CD14-positive monocyte (primary cell): ENCODE results near the gene MIA2. TPM values are rescaled to one million over a fixed set of nuclear protein-coding genes. Genes with fewer than 3 reads are reported as not detected.

Experiments used
- DNase-seq, 3 donors: peaks; one replicate each; pipeline ENCODE4 v3.0.0-alpha.2; 2011 to 2022
- H2AFZ ChIP-seq: 2 replicates; pipeline ENCODE4 v1.6.0; 2012; ENCODE audit warnings: mild to moderate bottlenecking, low read depth, low read length, inconsistent platforms; ENCODE audit not compliant: insufficient read depth, poor library complexity, severe bottlenecking
- H3K27ac ChIP-seq, 2 donors: 1 replicate in 1 of 2; 2 replicates in 1 of 2; pipeline ENCODE4 v1.5.1; 2012 to 2013; ENCODE audit warnings: low read length in 2 of 2, control low read depth in 1 of 2, inconsistent platforms in 1 of 2, low read depth in 1 of 2, mild to moderate bottlenecking in 1 of 2
- H3K27me3 ChIP-seq, 2 donors: one replicate each; pipeline versions ENCODE4 v1.6.0 to v1.6.1; 2011 to 2013; ENCODE audit warnings: low read length in 2 of 2; ENCODE audit not compliant: control insufficient read depth in 2 of 2, insufficient read depth in 2 of 2
- H3K36me3 ChIP-seq, 2 donors: replicated peaks in 1 of 2; 1 replicate in 1 of 2; 2 replicates in 1 of 2; pipeline versions ENCODE4 v1.5.1 to v1.6.1; 2012 to 2013; ENCODE audit warnings: low read length in 2 of 2, control low read depth in 1 of 2, inconsistent platforms in 1 of 2, mild to moderate bottlenecking in 1 of 2; ENCODE audit not compliant: insufficient read depth in 2 of 2, control insufficient read depth in 1 of 2
- H3K4me1 ChIP-seq, 2 donors: 1 replicate in 1 of 2; 2 replicates in 1 of 2; pipeline versions ENCODE4 v1.5.1 to v1.6.1; 2012 to 2013; ENCODE audit warnings: low read length in 2 of 2, control low read depth in 1 of 2, inconsistent platforms in 1 of 2, mild to moderate bottlenecking in 1 of 2, moderate library complexity in 1 of 2; ENCODE audit not compliant: insufficient read depth in 2 of 2, control insufficient read depth in 1 of 2
- H3K4me2 ChIP-seq: replicated peaks from 2 replicates; pipeline ENCODE3; 2012; ENCODE audit warnings: low read length, moderate library complexity, mild to moderate bottlenecking; ENCODE audit not compliant: poor library complexity, severe bottlenecking; ENCODE audit errors: extremely low read depth
- H3K4me3 ChIP-seq, 3 experiments: fragments of 200-600 bp in 1 of 3; sonication (generic) in 1 of 3; replicated peaks in 1 of 3; 1 replicate in 2 of 3; 2 replicates in 1 of 3; pipeline ENCODE4 v1.5.1; 2011 to 2013; ENCODE audit warnings: low read length in 3 of 3, mild to moderate bottlenecking in 3 of 3, control low read depth in 2 of 3, low read depth in 2 of 3, inconsistent platforms in 1 of 3, moderate library complexity in 1 of 3
- H3K79me2 ChIP-seq: 2 replicates; pipeline ENCODE4 v1.6.0; 2012; ENCODE audit warnings: mild to moderate bottlenecking, control low read depth, inconsistent platforms, low read length, moderate library complexity; ENCODE audit not compliant: insufficient read depth
- H3K9ac ChIP-seq: 2 replicates; pipeline ENCODE4 v1.6.0; 2017; ENCODE audit warnings: low read length, mild to moderate bottlenecking; ENCODE audit not compliant: insufficient read depth, poor library complexity, severe bottlenecking
- H3K9me3 ChIP-seq, 2 donors: replicated peaks in 1 of 2; 1 replicate in 1 of 2; 2 replicates in 1 of 2; pipeline versions ENCODE4 v1.5.1 to v1.6.1; 2012 to 2013; ENCODE audit warnings: low read length in 2 of 2, control low read depth in 1 of 2; ENCODE audit not compliant: control insufficient read depth in 1 of 2, insufficient read depth in 1 of 2
- H4K20me1 ChIP-seq: 2 replicates; pipeline ENCODE4 v1.6.0; 2012; ENCODE audit warnings: mild to moderate bottlenecking, low read length, control low read depth, moderate library complexity; ENCODE audit not compliant: insufficient read depth
- H3K27ac Mint-ChIP-seq, 7 donors: one replicate each; pipeline ENCODE4 v1.8.0; 2020; ENCODE audit warnings: mild to moderate bottlenecking in 7 of 7, mixed read lengths in 7 of 7, moderate library complexity in 6 of 7, inconsistent platforms in 2 of 7
- H3K27me3 Mint-ChIP-seq, 3 donors: one replicate each; pipeline ENCODE4 v1.8.0; 2021 to 2022; ENCODE audit warnings: low read depth in 3 of 3, mild to moderate bottlenecking in 3 of 3, mixed read lengths in 3 of 3, moderate library complexity in 3 of 3, inconsistent platforms in 1 of 3
- H3K36me3 Mint-ChIP-seq, 2 donors: one replicate each; pipeline ENCODE4 v1.8.0; 2020; ENCODE audit warnings: mixed read lengths in 2 of 2, inconsistent platforms in 1 of 2, mild to moderate bottlenecking in 1 of 2
- H3K4me1 Mint-ChIP-seq: one replicate; pipeline ENCODE4 v1.8.0; 2020; ENCODE audit warnings: mild to moderate bottlenecking, mixed read lengths
- H3K4me3 Mint-ChIP-seq, 2 donors: one replicate each; pipeline ENCODE4 v1.8.0; 2020; ENCODE audit warnings: mild to moderate bottlenecking in 2 of 2, mixed read lengths in 2 of 2, moderate library complexity in 1 of 2
- H3K9me3 Mint-ChIP-seq, 7 donors: one replicate each; pipeline ENCODE4 v1.8.0; 2020 to 2022; ENCODE audit warnings: mixed read lengths in 7 of 7, mild to moderate bottlenecking in 6 of 7, moderate library complexity in 6 of 7, inconsistent platforms in 2 of 7
- CTCF ChIP-seq: fragments of 200-600 bp; IDR thresholded peaks from one replicate; pipeline ENCODE4 v1.8.0; 2022; ENCODE audit warnings: antibody characterized with exemption, mild to moderate bottlenecking
- WGBS: methylation state at CpG from one replicate; pipeline ENCODE4 v1.1.5; 2013; ENCODE audit warnings: missing lambda C conversion rate; ENCODE audit not compliant: insufficient coverage; 5-methylcytosine and 5-hydroxymethylcytosine counted together
- intact Hi-C, 2 donors: fragments of 100-400 bp; cut with micrococcal nuclease; formaldehyde crosslinking; loops; one replicate each; pipeline versions ENCODE4 v1.15.0 to v1.15.1; 2023
- polyA plus RNA-seq, 3 donors: library from polyadenylated mRNA; depleted of rRNA in 1 of 3; unstranded in 2 of 3; stranded (reverse) in 1 of 3; fragments of 300-500 nt in 2 of 3; fragments of >200 nt in 1 of 3; fragmentation: Illumina TruSeq in 2 of 3; gene quantifications; 1 replicate in 2 of 3; 2 replicates in 1 of 3; pipeline ENCODE4 v1.2.3, GENCODE V29; 2012 to 2021

MIA2 gene
- polyA plus RNA-seq, 3 donors, result 19.1 to 24.6 (median 20.0) TPM

DNA sequence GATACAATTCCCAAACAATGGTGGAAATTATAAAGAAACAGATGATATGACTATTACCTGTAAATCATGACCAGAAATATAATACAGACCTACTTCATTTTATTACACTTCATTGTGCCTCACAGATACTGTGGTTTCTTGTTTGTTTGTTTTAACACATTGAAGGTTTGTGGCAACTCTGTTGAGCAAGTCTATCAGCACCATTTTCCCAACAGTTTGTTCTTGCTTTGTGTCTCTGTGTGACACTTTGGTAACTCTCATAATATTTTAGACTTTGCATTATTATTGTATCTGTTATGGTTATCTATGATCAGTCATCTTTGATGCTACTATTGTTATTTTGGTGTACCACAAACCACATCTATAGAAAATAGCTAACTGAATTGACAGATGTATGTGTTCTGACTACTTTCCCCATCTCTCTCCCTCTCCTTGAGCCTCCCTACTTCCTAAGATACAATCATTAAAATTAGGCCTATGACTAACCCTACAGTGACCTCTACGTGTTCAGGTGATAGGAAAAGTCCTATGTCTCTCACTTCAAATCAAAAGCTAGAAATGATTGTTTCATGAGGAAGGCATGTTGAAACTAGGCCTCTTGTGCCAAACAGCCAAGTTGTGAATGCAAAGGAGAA lies 149.4 kb downstream of the MIA2 start:
- intact Hi-C loops, result no loop called here
- no peaks in the 10 kb centered on the region for H4K20me1 ChIP-seq
- H3K27me3 ChIP-seq, result no peaks in the 10 kb centered on the region
- H3K4me1 Mint-ChIP-seq, result no peaks in the 10 kb centered on the region
- no CpG with 5 or more reads among the region's 1 CpG for WGBS
- no peak overlapping the region for H3K4me3 ChIP-seq
- DNase-seq, result no peak
- H3K27ac ChIP-seq, result no peak overlapping the region
- peaks cover 0 to 6% of the 10 kb centered on the region in 2 donors for H3K36me3 Mint-ChIP-seq
- no peaks in the 10 kb centered on the region for H3K9me3 Mint-ChIP-seq
- no peaks in the 10 kb centered on the region for H3K9me3 ChIP-seq
- no peaks in the 10 kb centered on the region for H3K27me3 Mint-ChIP-seq
- H3K4me3 Mint-ChIP-seq, result no peak overlapping the region
- TF ChIP-seq CTCF, result no peak
- no peaks in the 10 kb centered on the region for H3K36me3 ChIP-seq
- H3K79me2 ChIP-seq, result no peaks in the 10 kb centered on the region
- no peak overlapping the region for H2AFZ ChIP-seq
- H3K9ac ChIP-seq, result no peak overlapping the region
- no peaks in the 10 kb centered on the region for H3K4me1 ChIP-seq
- peak overlapping the region in 2 of 7 donors; percentile 17 to 46 for H3K27ac Mint-ChIP-seq
- no peak overlapping the region for H3K4me2 ChIP-seq

DNA sequence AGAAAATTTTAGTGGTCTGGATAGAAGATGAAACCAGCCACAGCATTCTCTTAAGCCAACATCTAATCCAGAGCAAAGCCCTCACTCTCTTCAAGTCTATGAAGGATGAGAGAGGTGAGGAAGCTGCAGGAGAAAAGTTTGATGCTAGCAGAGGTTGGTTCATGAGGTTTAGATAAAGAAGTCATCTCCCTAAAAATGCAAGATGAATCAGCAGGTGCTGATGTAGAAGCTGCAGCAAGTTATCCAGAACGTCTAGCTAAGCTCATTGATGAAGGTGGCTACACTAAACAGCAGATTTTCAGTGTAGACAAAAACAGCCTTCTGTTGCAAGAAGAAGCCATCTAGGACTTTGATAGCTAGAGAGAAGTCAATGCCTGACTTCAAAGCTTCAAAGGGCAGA lies 150.0 kb downstream of the MIA2 start:
- Histone ChIP-seq H2AFZ (no peak overlapping the region), H3K4me2 (no peak overlapping the region), H3K27me3 (no peaks in the 10 kb centered on the region), H3K79me2 (no peaks in the 10 kb centered on the region), H3K9me3 (no peaks in the 10 kb centered on the region), H3K4me1 (no peaks in the 10 kb centered on the region), H3K4me3 (no peak overlapping the region), H3K9ac (no peak overlapping the region), H4K20me1 (no peaks in the 10 kb centered on the region), H3K27ac (no peak overlapping the region), H3K36me3 (no peaks in the 10 kb centered on the region)
- intact Hi-C loops, result no loop called here
- Mint-ChIP-seq H3K36me3 (peaks cover 5 to 12% of the 10 kb centered on the region in 2 donors), H3K27me3 (no peaks in the 10 kb centered on the region), H3K27ac (no peak overlapping the region), H3K4me3 (no peak overlapping the region), H3K4me1 (no peaks in the 10 kb centered on the region), H3K9me3 (no peaks in the 10 kb centered on the region)
- 100% methylated on average over 1 of the region's 1 CpG for WGBS
- DNase-seq, result no peak
- no peak for TF ChIP-seq CTCF
